Suprapubic skin (tissue), 3 donors: ENCODE measurements around the gene CKM.

Experiments
- CTCF ChIP-seq, 2 donors: fragments of 200-600 bp in 1 of 2; fragments of 450-650 bp in 1 of 2; sonication (generic) in 1 of 2; IDR thresholded peaks; one replicate each; pipeline ENCODE4 v1.5.1; 2016 to 2019; ENCODE audit warnings: antibody characterized with exemption in 2 of 2, mild to moderate bottlenecking in 1 of 2, moderate library complexity in 1 of 2
- POLR2A ChIP-seq, 2 donors: fragments of 450-650 bp; IDR thresholded peaks; one replicate each; pipeline ENCODE4 v1.6.1; 2017; ENCODE audit warnings: antibody characterized with exemption in 2 of 2, mild to moderate bottlenecking in 2 of 2, moderate library complexity in 2 of 2

- no peak for TF ChIP-seq CTCF (IDR thresholded peaks at IDR 0.05)
- no peak for TF ChIP-seq POLR2A (IDR thresholded peaks at IDR 0.05)
These were observed 20.2 kb upstream of the CKM start for GRCh38 chr19:45342911-45343310.
